HepG2 (cell line): ENCODE data around the gene LTB4R. TPM values are rescaled to one million over a fixed set of nuclear protein-coding genes. Genes with fewer than 3 reads are reported as not detected.
A peak's percentile ranks its signal among the peaks of the same experiment; 100 is the strongest.

ENCODE experiments used
- EEA1 ChIP-seq: sonication (generic); formaldehyde crosslinking; IDR thresholded peaks from 2 replicates; pipeline ENCODE4 v1.5.1; 2020; ENCODE audit warnings: mild to moderate bottlenecking, missing genetic modification reagents, borderline replicate concordance
- NFYB ChIP-seq: sonication (generic); formaldehyde crosslinking; IDR thresholded peaks from 2 replicates; pipeline ENCODE4 v1.4.0; 2020; ENCODE audit warnings: missing genetic modification reagents
- REXO4 ChIP-seq: sonication (generic); formaldehyde crosslinking; IDR thresholded peaks from 2 replicates; pipeline ENCODE4 v1.8.0; 2022; ENCODE audit warnings: missing genetic modification reagents, mild to moderate bottlenecking, borderline replicate concordance
- SP5 ChIP-seq: IDR thresholded peaks from 2 replicates; pipeline ENCODE4 v1.6.1; 2016; ENCODE audit warnings: low read depth, borderline replicate concordance
- TAF15 ChIP-seq: fragments of 200-400 bp; formaldehyde crosslinking; IDR thresholded peaks from one replicate; pipeline ENCODE4 v1.6.1; 2018; ENCODE audit warnings: mild to moderate bottlenecking, low read depth, low read length; ENCODE audit not compliant: poor library complexity, severe bottlenecking
- YEATS4 ChIP-seq: sonication (generic); formaldehyde crosslinking; IDR thresholded peaks from 2 replicates; pipeline ENCODE4 v1.4.0; 2020; ENCODE audit warnings: missing genetic modification reagents, borderline replicate concordance
- ZNF567 ChIP-seq: sonication (generic); formaldehyde crosslinking; IDR thresholded peaks from 2 replicates; pipeline ENCODE4 v1.8.1; 2023; ENCODE audit warnings: mild to moderate bottlenecking, missing genetic modification reagents, borderline replicate concordance
- ZNF598 ChIP-seq: sonication (generic); formaldehyde crosslinking; IDR thresholded peaks from 2 replicates; pipeline ENCODE4 v1.5.1; 2020; ENCODE audit warnings: mild to moderate bottlenecking, missing genetic modification reagents, borderline replicate concordance
- ZNF605 ChIP-seq: sonication (generic); formaldehyde crosslinking; IDR thresholded peaks from 2 replicates; pipeline ENCODE4 v1.8.0; 2022; ENCODE audit warnings: mild to moderate bottlenecking, missing genetic modification reagents
- polyA plus RNA-seq, 8 experiments: library from polyadenylated mRNA; depleted of rRNA in 3 of 8; stranded (reverse) in 7 of 8; unstranded in 1 of 8; fragments of >200 nt; fragmentation: Illumina TruSeq in 4 of 8; extraction: Trizol in 4 of 8; gene quantifications; 2 replicates each; pipeline versions ENCODE4 v1.2.1 to v1.2.3, GENCODE V29; 2011 to 2016; ENCODE audit warnings: low read depth in 4 of 8, missing spikeins in 1 of 8, mixed read lengths in 1 of 8; ENCODE audit not compliant: insufficient read depth in 1 of 8
- total RNA-seq, 5 experiments: library from RNA; depleted of rRNA; stranded (reverse); fragments of >200 nt; fragmentation: Illumina TruSeq; extraction: Trizol; gene quantifications; 2 replicates each; pipeline ENCODE4 v1.2.3, GENCODE V29; 2016; ENCODE audit warnings: low read depth in 1 of 5
- TF ChIP-seq, protein P1 (sequence below): IDR thresholded peaks from 2 replicates; pipeline ENCODE4 v1.6.1; 2016; ENCODE audit warnings: missing compliant biosample characterization, missing genetic modification reagents, borderline replicate concordance
- TF ChIP-seq, protein P2 (sequence below): sonication (generic); formaldehyde crosslinking; IDR thresholded peaks from 2 replicates; pipeline ENCODE4 v1.8.0; 2022; ENCODE audit warnings: missing genetic modification reagents, mild to moderate bottlenecking, inconsistent platforms, borderline replicate concordance
- TF ChIP-seq, protein P3 (sequence below): sonication (generic); formaldehyde crosslinking; IDR thresholded peaks from 2 replicates; pipeline ENCODE4 v1.5.0; 2020; ENCODE audit warnings: mild to moderate bottlenecking, missing genetic modification reagents
- TF ChIP-seq, protein P4 (sequence below): sonication (generic); formaldehyde crosslinking; IDR thresholded peaks from 2 replicates; pipeline ENCODE4 v1.4.0; 2020; ENCODE audit warnings: mild to moderate bottlenecking, missing genetic modification reagents
- TF ChIP-seq, protein P5 (sequence below): sonication (generic); formaldehyde crosslinking; IDR thresholded peaks from 2 replicates; pipeline ENCODE4 v1.4.0; 2020; ENCODE audit warnings: missing genetic modification reagents
- TF ChIP-seq, protein P6 (sequence below): sonication (generic); formaldehyde crosslinking; IDR thresholded peaks from 2 replicates; pipeline ENCODE4 v1.5.0; 2020; ENCODE audit warnings: mild to moderate bottlenecking, missing genetic modification reagents

The LTB4R gene
- total and polyA plus RNA-seq, 2 of the 13 experiments (the other 11 are each of a cell fraction or from before 2014, with no cell fraction given): 3.2 to 8.2 TPM

DNA sequence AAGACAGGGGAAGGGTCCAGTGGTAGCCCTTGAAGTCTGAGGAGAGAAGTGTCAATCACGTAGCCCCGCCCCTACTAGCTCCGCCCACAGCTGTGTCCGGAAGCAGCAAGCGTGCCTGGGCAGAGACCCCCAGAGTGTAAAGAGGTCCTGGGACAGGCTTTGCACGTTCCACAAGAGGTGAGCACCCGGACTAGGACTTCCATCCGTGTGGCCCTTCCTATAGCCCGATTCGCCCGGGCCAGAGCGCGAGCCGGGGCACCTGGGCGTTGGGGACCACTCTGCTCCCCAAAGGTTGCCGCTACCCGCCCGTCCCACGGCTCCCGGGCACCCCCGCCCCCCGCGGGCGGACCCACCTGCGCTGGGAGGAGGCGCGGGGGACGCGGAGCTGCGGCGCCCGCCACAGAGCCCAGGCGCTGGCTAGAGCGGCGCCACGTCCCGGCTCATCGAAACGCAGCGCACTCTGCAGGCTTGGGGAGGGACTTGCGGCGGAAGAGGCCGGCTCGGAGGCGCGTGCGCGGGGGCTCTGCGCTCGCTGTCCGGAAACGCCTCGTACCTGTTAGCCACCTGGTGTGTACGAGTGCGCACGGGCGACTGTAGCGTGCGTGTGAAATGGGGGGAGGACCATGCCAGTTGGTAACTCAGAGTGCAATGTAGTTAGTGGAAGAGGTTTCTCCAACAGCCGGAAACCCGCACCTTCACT is 40.0 kb upstream of the LTB4R start, which contains the start of gene RABGGTA (continued):
- TF ChIP-seq, protein P1, sequence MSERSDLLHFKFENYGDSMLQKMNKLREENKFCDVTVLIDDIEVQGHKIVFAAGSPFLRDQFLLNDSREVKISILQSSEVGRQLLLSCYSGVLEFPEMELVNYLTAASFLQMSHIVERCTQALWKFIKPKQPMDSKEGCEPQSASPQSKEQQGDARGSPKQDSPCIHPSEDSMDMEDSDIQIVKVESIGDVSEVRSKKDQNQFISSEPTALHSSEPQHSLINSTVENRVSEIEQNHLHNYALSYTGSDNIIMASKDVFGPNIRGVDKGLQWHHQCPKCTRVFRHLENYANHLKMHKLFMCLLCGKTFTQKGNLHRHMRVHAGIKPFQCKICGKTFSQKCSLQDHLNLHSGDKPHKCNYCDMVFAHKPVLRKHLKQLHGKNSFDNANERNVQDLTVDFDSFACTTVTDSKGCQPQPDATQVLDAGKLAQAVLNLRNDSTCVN (CRISPR knock-in tag): peak; percentile 95
- TF ChIP-seq, protein P2, sequence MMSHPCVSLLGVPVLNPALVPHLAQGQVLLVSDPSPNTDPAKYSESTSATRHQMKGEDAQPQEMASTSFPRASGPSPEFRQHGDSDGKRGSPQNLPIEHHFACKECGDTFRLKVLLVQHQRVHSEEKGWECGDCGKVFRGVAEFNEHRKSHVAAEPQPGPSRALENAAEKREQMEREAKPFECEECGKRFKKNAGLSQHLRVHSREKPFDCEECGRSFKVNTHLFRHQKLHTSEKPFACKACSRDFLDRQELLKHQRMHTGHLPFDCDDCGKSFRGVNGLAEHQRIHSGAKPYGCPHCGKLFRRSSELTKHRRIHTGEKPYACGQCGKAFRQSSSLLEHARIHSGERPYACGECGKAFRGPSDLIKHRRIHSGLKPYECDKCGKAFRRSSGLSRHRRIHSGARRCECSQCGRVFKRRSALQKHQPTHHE (CRISPR knock-in tag): peak; percentile 100
- TF ChIP-seq NFYB (CRISPR knock-in tag) (peak; percentile 53), ZNF567 (CRISPR knock-in tag) (peak; percentile 99), REXO4 (CRISPR knock-in tag) (peak; percentile 93), YEATS4 (CRISPR knock-in tag) (peak; percentile 100), ZNF598 (CRISPR knock-in tag) (peak; percentile 99), ZNF605 (CRISPR knock-in tag) (peak; percentile 99), SP5 (CRISPR knock-in tag) (peak; percentile 60; the same call in 1 of the 2 replicates), EEA1 (CRISPR knock-in tag) (peak; percentile 98), TAF15 (peak; percentile 97)
- TF ChIP-seq, protein P3, sequence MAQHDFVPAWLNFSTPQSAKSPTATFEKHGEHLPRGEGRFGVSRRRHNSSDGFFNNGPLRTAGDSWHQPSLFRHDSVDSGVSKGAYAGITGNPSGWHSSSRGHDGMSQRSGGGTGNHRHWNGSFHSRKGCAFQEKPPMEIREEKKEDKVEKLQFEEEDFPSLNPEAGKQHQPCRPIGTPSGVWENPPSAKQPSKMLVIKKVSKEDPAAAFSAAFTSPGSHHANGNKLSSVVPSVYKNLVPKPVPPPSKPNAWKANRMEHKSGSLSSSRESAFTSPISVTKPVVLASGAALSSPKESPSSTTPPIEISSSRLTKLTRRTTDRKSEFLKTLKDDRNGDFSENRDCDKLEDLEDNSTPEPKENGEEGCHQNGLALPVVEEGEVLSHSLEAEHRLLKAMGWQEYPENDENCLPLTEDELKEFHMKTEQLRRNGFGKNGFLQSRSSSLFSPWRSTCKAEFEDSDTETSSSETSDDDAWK: no peak
- TF ChIP-seq, protein P4, sequence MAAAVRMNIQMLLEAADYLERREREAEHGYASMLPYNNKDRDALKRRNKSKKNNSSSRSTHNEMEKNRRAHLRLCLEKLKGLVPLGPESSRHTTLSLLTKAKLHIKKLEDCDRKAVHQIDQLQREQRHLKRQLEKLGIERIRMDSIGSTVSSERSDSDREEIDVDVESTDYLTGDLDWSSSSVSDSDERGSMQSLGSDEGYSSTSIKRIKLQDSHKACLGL (CRISPR knock-in tag): peak; percentile 100
- TF ChIP-seq, protein P5, sequence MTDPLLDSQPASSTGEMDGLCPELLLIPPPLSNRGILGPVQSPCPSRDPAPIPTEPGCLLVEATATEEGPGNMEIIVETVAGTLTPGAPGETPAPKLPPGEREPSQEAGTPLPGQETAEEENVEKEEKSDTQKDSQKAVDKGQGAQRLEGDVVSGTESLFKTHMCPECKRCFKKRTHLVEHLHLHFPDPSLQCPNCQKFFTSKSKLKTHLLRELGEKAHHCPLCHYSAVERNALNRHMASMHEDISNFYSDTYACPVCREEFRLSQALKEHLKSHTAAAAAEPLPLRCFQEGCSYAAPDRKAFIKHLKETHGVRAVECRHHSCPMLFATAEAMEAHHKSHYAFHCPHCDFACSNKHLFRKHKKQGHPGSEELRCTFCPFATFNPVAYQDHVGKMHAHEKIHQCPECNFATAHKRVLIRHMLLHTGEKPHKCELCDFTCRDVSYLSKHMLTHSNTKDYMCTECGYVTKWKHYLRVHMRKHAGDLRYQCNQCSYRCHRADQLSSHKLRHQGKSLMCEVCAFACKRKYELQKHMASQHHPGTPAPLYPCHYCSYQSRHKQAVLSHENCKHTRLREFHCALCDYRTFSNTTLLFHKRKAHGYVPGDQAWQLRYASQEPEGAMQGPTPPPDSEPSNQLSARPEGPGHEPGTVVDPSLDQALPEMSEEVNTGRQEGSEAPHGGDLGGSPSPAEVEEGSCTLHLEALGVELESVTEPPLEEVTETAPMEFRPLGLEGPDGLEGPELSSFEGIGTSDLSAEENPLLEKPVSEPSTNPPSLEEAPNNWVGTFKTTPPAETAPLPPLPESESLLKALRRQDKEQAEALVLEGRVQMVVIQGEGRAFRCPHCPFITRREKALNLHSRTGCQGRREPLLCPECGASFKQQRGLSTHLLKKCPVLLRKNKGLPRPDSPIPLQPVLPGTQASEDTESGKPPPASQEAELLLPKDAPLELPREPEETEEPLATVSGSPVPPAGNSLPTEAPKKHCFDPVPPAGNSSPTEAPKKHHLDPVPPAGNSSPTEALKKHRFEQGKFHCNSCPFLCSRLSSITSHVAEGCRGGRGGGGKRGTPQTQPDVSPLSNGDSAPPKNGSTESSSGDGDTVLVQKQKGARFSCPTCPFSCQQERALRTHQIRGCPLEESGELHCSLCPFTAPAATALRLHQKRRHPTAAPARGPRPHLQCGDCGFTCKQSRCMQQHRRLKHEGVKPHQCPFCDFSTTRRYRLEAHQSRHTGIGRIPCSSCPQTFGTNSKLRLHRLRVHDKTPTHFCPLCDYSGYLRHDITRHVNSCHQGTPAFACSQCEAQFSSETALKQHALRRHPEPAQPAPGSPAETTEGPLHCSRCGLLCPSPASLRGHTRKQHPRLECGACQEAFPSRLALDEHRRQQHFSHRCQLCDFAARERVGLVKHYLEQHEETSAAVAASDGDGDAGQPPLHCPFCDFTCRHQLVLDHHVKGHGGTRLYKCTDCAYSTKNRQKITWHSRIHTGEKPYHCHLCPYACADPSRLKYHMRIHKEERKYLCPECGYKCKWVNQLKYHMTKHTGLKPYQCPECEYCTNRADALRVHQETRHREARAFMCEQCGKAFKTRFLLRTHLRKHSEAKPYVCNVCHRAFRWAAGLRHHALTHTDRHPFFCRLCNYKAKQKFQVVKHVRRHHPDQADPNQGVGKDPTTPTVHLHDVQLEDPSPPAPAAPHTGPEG (CRISPR knock-in tag): peak; percentile 96
- TF ChIP-seq, protein P6, sequence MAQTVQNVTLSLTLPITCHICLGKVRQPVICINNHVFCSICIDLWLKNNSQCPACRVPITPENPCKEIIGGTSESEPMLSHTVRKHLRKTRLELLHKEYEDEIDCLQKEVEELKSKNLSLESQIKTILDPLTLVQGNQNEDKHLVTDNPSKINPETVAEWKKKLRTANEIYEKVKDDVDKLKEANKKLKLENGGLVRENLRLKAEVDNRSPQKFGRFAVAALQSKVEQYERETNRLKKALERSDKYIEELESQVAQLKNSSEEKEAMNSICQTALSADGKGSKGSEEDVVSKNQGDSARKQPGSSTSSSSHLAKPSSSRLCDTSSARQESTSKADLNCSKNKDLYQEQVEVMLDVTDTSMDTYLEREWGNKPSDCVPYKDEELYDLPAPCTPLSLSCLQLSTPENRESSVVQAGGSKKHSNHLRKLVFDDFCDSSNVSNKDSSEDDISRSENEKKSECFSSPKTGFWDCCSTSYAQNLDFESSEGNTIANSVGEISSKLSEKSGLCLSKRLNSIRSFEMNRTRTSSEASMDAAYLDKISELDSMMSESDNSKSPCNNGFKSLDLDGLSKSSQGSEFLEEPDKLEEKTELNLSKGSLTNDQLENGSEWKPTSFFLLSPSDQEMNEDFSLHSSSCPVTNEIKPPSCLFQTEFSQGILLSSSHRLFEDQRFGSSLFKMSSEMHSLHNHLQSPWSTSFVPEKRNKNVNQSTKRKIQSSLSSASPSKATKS: no peak; the same call in 1 of the 2 replicates
